Colonic mucosa (tissue), 4 donors: ENCODE data around the gene RNLS. TPM values are rescaled to one million over a fixed set of nuclear protein-coding genes. Genes with fewer than 3 reads are reported as not detected.
"Not testable (repeated sequence)": the region's sequence is repeated elsewhere in the genome, so short reads cannot be mapped to it uniquely, and the experiment has no call there.

ENCODE experiments used
- DNase-seq: peaks from one replicate; pipeline ENCODE4 v3.0.0-alpha.2; 2020
- H3K27ac ChIP-seq: fragments of 200-600 bp; one replicate; pipeline ENCODE4 v1.8.0; 2021
- H3K27me3 ChIP-seq: fragments of 200-600 bp; one replicate; pipeline ENCODE4 v1.8.0; 2021
- H3K36me3 ChIP-seq: fragments of 200-600 bp; one replicate; pipeline ENCODE4 v1.8.0; 2021
- H3K4me1 ChIP-seq: fragments of 200-600 bp; one replicate; pipeline ENCODE4 v1.8.0; 2021; ENCODE audit warnings: mild to moderate bottlenecking
- H3K4me3 ChIP-seq: fragments of 200-600 bp; one replicate; pipeline ENCODE4 v1.8.0; 2021
- H3K9ac ChIP-seq, 2 donors: one replicate each; pipeline ENCODE4 v1.7.0; 2013; ENCODE audit warnings: control low read depth in 2 of 2, low read depth in 2 of 2, low read length in 2 of 2
- H3K9me3 ChIP-seq: fragments of 200-600 bp; one replicate; pipeline ENCODE4 v1.8.0; 2021
- CTCF ChIP-seq: fragments of 200-600 bp; IDR thresholded peaks from one replicate; pipeline ENCODE4 v1.8.0; 2022; ENCODE audit warnings: antibody characterized with exemption, mild to moderate bottlenecking
- intact Hi-C: fragments of 100-400 bp; cut with DNase I; formaldehyde crosslinking; loops from one replicate; pipeline ENCODE4 v1.14.1; 2022
- total RNA-seq, 2 donors: library from RNA; stranded (reverse); fragmentation: NEBNext Ultra II Directional in 1 of 2; extraction: Animal tissue kit (Norgen Biotek cat#: 25700) in 1 of 2; gene quantifications; one replicate each; pipeline ENCODE4 v1.2.1, GENCODE V29; 2021
- donor health status: healthy.
- donor health status: DM: no; HTN: no; CAD: no.
- donor health status: DM: no; HTN: no; CAD: no.

Gene RNLS
- total RNA-seq, 2 donors from 2014 or later = 13.0 to 19.1 TPM

- DNase-seq = no peak
- Histone ChIP-seq H3K27ac (no peak overlapping the region), H3K9ac (no peak overlapping the region), H3K9me3 (no peaks in the 10 kb centered on the region), H3K4me1 (no peaks in the 10 kb centered on the region), H3K4me3 (no peak overlapping the region), H3K36me3 (no peaks in the 10 kb centered on the region), H3K27me3 (no peaks in the 10 kb centered on the region)
- intact Hi-C loops = no loop called here
- TF ChIP-seq CTCF = no peak
Observed at GRCh38 chr10:88491314-88491713, 91.8 kb downstream of the RNLS start.

- no peaks in the 10 kb centered on the region for H3K9me3 ChIP-seq
- DNase-seq = no peak
- no peaks in the 10 kb centered on the region for H3K4me1 ChIP-seq
- intact Hi-C loops = no loop called here
- TF ChIP-seq CTCF = no peak
- no peaks in the 10 kb centered on the region for H3K36me3 ChIP-seq
- H3K27ac ChIP-seq = no peak overlapping the region
- no peak overlapping the region for H3K9ac ChIP-seq
- H3K27me3 ChIP-seq = no peaks in the 10 kb centered on the region
- no peak overlapping the region for H3K4me3 ChIP-seq
Observed at GRCh38 chr10:88490231-88490980, 92.7 kb downstream of the RNLS start.

DNA sequence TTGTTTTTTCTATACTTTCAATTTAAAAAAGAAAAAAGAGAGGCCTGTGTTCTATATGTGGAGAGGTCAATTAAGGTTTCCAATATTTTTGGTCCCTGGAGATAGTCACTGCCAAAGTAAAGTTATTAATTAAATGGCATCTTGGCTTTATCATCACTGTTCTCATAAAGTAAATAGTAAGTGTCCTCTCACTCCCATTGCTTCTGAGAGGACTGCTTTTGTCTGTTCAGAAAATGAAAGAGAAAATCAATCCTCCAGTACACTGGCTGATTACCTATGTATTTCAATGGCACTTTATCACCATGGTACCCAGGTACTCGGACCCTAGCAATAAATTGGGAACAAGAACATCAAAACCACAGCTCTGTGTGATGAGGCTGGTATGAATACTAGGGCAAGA lies 94.0 kb downstream of the RNLS start:
- Histone ChIP-seq H3K27ac (no peak overlapping the region), H3K4me1 (no peaks in the 10 kb centered on the region), H3K27me3 (no peaks in the 10 kb centered on the region), H3K4me3 (no peak overlapping the region), H3K9me3 (no peaks in the 10 kb centered on the region), H3K36me3 (no peaks in the 10 kb centered on the region), H3K9ac (no peak overlapping the region)
- no peak for DNase-seq
- intact Hi-C loops = no loop called here
- TF ChIP-seq CTCF = no peak

DNA sequence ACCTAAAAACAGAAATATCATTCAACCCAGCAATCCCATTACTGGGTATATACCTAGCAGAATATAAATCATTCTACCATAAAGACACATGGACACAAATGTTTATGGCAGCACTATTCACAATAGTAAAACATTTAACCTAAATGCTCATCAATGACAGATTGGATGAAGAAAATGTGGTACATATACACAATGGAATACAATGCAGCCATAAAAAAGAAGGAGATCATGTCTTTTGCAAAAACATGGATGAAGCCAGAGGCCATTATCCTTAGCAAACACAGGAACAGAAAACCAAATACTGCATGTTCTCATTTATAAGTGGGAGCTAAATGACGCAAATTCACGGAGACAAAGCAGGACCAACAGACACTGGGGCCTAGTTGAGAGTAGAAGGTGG lies 96.3 kb downstream of the RNLS start:
- H3K36me3 ChIP-seq, H3K4me1 ChIP-seq, H3K27ac ChIP-seq, H3K27me3 ChIP-seq, DNase-seq, H3K4me3 ChIP-seq, intact Hi-C loops, H3K9me3 ChIP-seq, H3K9ac ChIP-seq: not testable (repeated sequence)

DNA sequence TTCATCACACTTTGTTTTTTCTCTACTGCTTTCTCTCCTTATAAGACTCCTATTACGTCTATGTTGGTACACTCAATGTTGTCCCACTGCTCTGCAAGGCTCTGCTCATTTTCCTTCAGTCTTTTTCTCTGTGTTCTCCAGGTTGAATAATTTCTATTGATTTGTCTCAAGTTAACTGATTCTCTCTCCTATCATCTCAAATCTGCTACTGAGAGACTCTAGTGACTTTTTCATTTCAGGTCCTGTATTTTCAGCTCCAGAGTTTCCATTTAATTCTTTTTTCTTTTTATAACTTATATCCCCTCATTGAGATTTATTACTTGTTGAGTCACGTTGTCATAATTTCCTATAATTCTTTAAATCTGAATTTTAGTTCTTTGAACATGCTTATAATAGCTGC lies 100.9 kb downstream of the RNLS start:
- no peak for TF ChIP-seq CTCF
- intact Hi-C loops = no loop called here
- Histone ChIP-seq H3K9ac (no peak overlapping the region), H3K4me3 (no peak overlapping the region), H3K27me3 (no peaks in the 10 kb centered on the region), H3K9me3 (no peaks in the 10 kb centered on the region), H3K4me1 (no peaks in the 10 kb centered on the region), H3K36me3 (no peaks in the 10 kb centered on the region), H3K27ac (no peak overlapping the region)
- no peak for DNase-seq

- H3K27ac ChIP-seq = no peak overlapping the region
- H3K27me3 ChIP-seq = no peaks in the 10 kb centered on the region
- H3K9me3 ChIP-seq = no peaks in the 10 kb centered on the region
- H3K9ac ChIP-seq = no peak overlapping the region
- DNase-seq = no peak
- no peaks in the 10 kb centered on the region for H3K4me1 ChIP-seq
- intact Hi-C loops = no loop called here
- no peak for TF ChIP-seq CTCF
- H3K4me3 ChIP-seq = no peak overlapping the region
- H3K36me3 ChIP-seq = no peaks in the 10 kb centered on the region
Observed at GRCh38 chr10:88478256-88478655, 104.9 kb downstream of the RNLS start.
